Tibial nerve (tissue), 4 donors: ENCODE data around the gene BDKRB2.

Source experiments
- CTCF ChIP-seq, 5 experiments: fragments of 200-600 bp in 3 of 5; fragments of 450-650 bp in 2 of 5; sonication (generic) in 3 of 5; IDR thresholded peaks; one replicate each; pipeline ENCODE4 v1.5.1; 2016 to 2019; ENCODE audit warnings: antibody characterized with exemption in 5 of 5, mild to moderate bottlenecking in 3 of 5, moderate library complexity in 2 of 5
- EP300 ChIP-seq, 2 donors: sonication (generic); formaldehyde crosslinking; IDR thresholded peaks; one replicate each; pipeline ENCODE4 v1.6.1; 2017; ENCODE audit warnings: antibody characterized with exemption in 2 of 2, mild to moderate bottlenecking in 1 of 2
- POLR2A ChIP-seq, 2 donors: fragments of 450-650 bp; IDR thresholded peaks; one replicate each; pipeline ENCODE4 v1.6.1; 2017; ENCODE audit warnings: antibody characterized with exemption in 2 of 2, mild to moderate bottlenecking in 2 of 2, moderate library complexity in 2 of 2

GRCh38 chr14:96207686-96208085 is 3.0 kb downstream of the BDKRB2 start:
- no peak for TF ChIP-seq CTCF (IDR thresholded peaks at IDR 0.05)
- TF ChIP-seq POLR2A (IDR thresholded peaks at IDR 0.05) = no peak
- TF ChIP-seq EP300 (IDR thresholded peaks at IDR 0.05) = no peak
